ENCODE measurements around the gene KHDRBS1.

Gene KHDRBS1

DNA sequence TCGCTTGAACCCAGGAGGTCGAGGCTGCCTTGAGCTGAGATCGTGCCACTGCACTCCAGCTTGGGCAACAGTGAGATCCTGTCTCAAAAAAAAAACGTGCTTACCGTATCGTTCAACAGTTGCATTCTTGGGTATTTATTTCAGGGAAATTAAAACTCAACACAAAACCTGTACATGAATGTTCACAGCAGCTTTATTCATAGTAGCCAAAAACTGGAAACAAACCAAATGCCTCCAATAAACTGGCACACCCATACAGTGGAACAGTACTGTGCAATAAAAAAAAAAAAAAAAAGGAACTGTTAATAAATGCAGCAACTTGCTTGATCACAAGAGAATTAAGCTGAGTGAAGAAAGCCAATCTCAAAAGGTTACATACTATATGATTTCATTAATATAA lies 6.7 kb downstream of the KHDRBS1 start:
- TF ChIP-seq, protein P1, sequence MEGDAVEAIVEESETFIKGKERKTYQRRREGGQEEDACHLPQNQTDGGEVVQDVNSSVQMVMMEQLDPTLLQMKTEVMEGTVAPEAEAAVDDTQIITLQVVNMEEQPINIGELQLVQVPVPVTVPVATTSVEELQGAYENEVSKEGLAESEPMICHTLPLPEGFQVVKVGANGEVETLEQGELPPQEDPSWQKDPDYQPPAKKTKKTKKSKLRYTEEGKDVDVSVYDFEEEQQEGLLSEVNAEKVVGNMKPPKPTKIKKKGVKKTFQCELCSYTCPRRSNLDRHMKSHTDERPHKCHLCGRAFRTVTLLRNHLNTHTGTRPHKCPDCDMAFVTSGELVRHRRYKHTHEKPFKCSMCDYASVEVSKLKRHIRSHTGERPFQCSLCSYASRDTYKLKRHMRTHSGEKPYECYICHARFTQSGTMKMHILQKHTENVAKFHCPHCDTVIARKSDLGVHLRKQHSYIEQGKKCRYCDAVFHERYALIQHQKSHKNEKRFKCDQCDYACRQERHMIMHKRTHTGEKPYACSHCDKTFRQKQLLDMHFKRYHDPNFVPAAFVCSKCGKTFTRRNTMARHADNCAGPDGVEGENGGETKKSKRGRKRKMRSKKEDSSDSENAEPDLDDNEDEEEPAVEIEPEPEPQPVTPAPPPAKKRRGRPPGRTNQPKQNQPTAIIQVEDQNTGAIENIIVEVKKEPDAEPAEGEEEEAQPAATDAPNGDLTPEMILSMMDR (IDR thresholded peaks at IDR 0.05), result no peak

DNA sequence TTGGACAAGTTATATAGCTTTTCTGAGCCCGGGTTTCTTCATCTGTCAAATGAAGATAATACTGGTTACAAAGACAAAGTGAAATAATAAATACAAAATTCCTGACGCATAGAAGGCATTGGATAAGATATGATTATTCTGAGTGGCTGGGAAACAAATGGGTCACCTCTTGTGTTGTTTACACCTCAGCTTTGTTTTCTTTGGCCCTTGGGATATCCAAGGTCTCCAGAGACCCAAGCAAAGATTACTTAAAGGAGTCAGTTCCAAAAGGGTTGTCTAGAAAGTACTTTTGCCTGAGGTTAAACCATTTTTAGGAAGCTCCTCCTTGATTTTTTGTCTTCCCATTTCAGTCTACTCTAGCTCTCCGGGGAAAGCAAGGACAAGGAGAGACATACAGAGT lies 9.7 kb downstream of the KHDRBS1 start:
- TF ChIP-seq, protein P1 (IDR thresholded peaks at IDR 0.05), result no peak

DNA sequence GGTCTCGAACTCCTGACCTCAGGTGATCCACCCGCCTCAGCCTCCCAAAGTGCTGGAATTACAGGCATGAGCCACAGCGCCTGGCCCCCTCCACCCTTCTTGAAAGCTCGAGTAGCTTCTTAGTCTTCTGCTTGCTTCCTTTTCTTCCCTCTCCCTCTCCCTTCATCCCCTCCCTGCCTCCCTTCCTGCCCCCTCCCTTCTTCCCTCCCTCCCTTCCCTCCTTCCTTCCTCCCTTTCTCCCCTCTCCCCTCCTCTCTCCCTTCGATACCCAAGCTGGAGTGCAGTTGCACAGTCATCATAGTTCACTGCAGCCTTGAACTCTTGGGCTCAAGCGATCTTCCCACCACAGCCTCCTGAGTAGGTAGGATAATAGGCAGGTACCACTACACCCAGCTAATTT lies 11.8 kb downstream of the KHDRBS1 start:
- TF ChIP-seq, protein P1 (IDR thresholded peaks at IDR 0.05), result no peak

DNA sequence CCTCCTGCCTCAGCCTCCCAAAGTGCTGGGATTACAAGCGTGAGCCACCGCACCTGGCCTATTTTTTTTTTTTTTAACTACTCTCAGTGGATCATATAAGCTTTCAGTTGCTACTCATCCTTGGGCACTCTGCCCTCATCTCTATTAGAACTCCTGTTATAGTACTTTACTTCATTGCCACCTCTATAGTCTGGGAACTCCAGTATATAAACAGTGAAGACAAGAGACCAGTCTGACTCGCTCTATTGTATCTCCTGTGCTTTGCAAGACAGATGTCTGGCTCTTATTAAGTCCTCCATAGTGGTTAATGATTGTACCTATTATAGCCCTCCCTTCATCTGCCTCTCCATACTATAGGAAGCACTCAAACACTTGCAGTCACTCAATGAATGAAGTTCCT lies 15.1 kb downstream of the KHDRBS1 start:
- TF ChIP-seq, protein P1 (IDR thresholded peaks at IDR 0.05), result no peak

DNA sequence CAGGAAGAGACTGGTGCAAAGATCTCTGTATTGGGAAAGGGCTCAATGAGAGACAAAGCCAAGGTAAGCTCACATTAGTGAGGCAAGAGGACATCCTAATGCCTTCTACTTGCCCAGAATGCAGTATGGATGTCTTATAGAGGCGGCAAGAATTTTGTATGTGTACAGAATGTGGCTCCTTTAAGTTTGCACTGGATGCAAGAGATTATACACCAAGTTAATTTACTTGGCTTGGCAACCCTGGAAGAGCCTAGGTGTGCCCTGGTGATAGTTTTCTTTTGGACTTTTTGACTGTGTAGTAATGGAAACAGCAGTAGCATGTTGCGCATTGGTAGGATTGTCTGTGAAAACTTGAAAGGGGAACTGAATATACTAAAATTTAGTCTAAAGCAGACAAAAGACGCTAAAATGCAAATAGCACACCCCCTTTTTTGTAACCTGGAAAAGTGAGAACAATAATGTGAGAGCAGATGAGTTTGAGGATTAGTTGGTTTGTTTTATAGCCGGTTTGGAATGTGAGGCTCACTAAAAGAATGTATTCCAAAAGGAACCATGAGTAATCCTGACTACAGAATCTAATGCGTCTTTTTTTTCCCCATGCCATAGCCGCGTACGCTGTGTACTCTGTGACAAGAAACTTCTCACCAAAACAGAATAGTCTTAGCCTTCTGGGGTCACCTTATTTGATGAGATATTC lies 18.1 kb downstream of the KHDRBS1 start:
- TF ChIP-seq, protein P1 (IDR thresholded peaks at IDR 0.05), result no peak

DNA sequence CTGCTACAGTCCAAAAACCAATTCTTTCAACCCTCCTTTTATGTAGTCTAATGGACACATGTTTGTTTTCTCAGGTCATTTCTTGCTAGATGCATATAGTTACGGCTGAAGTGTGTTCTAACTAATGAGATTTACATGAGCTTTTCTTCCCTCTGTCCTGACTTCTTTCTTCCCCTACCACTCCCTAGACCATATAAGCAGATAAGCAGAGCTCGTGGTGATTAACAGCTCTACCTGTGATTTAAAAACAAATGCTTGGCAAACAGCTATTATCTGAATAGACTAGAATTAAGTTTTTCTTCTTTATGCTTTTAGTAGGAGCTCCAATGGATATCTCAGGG lies 18.6 kb downstream of the KHDRBS1 start:
- TF ChIP-seq, protein P1 (IDR thresholded peaks at IDR 0.05), result no peak

DNA sequence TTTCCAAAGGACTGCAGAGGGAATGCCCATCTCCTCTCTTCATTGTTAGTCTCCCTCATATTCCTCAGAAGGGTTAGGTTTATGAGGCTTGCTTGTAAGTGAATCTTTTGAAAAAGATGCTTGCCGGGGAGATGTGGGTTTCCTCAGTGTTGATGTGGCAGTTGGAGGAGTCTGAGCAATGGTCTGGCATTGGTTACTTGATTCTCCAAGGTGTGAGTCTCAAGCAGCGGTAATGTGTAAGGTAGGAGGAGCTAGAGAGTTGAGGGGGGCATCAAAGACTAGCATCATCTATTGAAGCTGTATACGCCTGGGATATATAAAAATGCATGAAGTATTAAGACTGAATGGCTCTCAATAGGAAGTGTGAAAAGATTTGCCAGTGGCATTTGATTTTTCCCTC lies 21.5 kb downstream of the KHDRBS1 start:
- TF ChIP-seq, protein P1 (IDR thresholded peaks at IDR 0.05), result no peak

DNA sequence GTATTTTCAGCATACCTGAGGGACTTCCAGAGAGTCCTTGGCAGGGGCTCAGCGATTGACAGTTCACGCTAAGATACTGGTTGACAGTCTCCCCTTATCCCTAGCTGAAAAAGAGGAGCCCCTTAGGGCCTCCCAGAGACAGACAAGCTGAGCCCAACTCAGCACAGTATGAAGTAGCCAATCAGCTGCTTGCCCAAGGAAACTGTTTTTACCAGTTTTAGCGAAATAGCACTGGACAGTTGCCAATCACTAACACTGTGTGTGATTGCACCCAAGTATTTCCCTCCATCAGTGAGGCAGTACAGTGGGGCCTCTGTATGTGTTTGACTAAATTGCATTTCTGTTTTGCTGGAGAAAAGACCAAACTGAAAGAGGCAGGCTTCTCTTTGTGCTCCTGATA lies 27.0 kb downstream of the KHDRBS1 start:
- TF ChIP-seq, protein P1 (IDR thresholded peaks at IDR 0.05), result no peak
